Cardiac muscle cell (in vitro differentiated cells and primary cell): ENCODE data around the gene EZR. TPM values are rescaled to one million over a fixed set of nuclear protein-coding genes. Genes with fewer than 3 reads are reported as not detected.
A peak's percentile ranks its signal among the peaks of the same experiment; 100 is the strongest.
"Not testable (repeated sequence)": the region's sequence is repeated elsewhere in the genome, so short reads cannot be mapped to it uniquely, and the experiment has no call there.

Experiments used
- DNase-seq, 2 donors: peaks; one replicate each; pipeline versions ENCODE4 v3.0.0 to v3.0.0-alpha.2; 2010 to 2017; ENCODE audit warnings: low read depth in 1 of 2, low spot score in 1 of 2
- H3K27ac ChIP-seq: fragments of 200-600 bp; sonication (generic); 2 replicates; pipeline ENCODE4 v1.5.1; 2016
- H3K27me3 ChIP-seq: fragments of 200-600 bp; sonication (generic); 2 replicates; pipeline ENCODE4 v1.6.0; 2016; ENCODE audit warnings: control low read depth
- H3K36me3 ChIP-seq: fragments of 200-600 bp; sonication (generic); 2 replicates; pipeline ENCODE4 v1.5.1; 2016; ENCODE audit warnings: control low read depth
- H3K4me1 ChIP-seq: fragments of 200-600 bp; sonication (generic); 2 replicates; pipeline ENCODE4 v1.8.1; 2017; ENCODE audit warnings: low read depth, mild to moderate bottlenecking, mixed run types
- H3K4me3 ChIP-seq: fragments of 200-600 bp; sonication (generic); 2 replicates; pipeline ENCODE4 v1.5.1; 2016; ENCODE audit warnings: mild to moderate bottlenecking
- H3K9me3 ChIP-seq: fragments of 200-600 bp; sonication (generic); 2 replicates; pipeline ENCODE4 v1.5.1; 2017; ENCODE audit warnings: low read depth, mild to moderate bottlenecking, control low read depth
- CTCF ChIP-seq: IDR thresholded peaks from 2 replicates; pipeline ENCODE4 v1.5.1; 2012; ENCODE audit warnings: low read depth, mild to moderate bottlenecking, low read length
- polyA plus RNA-seq: library from polyadenylated mRNA; unstranded; fragments of >200 nt; fragmentation: Nextera tagmentation; extraction: Ambion mirVana; gene quantifications from 2 replicates; pipeline ENCODE4 v1.2.1, GENCODE V29; 2016
- total RNA-seq: library from RNA; depleted of rRNA; stranded (reverse); fragments of >200 nt; gene quantifications from 2 replicates; pipeline ENCODE4 v1.2.3, GENCODE V29; 2016

Gene EZR
- total and polyA plus RNA-seq, 2 experiments from 2014 or later, result 356 to 448 TPM

GRCh38 chr6:158826819-158827501 is 7.8 kb upstream of the EZR start:
- Histone ChIP-seq H3K4me1 (peaks cover 9% of the 10 kb centered on the region), H3K27me3 (no peaks in the 10 kb centered on the region), H3K36me3 (no peaks in the 10 kb centered on the region), H3K4me3 (no peak overlapping the region), H3K9me3 (no peaks in the 10 kb centered on the region), H3K27ac (peak overlapping the region; percentile 79)
- no peak for DNase-seq
- no peak for TF ChIP-seq CTCF

- no peak for TF ChIP-seq CTCF
- Histone ChIP-seq H3K27me3 (no peaks in the 10 kb centered on the region), H3K4me1 (peaks cover 9% of the 10 kb centered on the region), H3K4me3 (no peak overlapping the region), H3K9me3 (no peaks in the 10 kb centered on the region), H3K36me3 (no peaks in the 10 kb centered on the region), H3K27ac (peak overlapping the region; percentile 79)
- peak; percentile 42 to 83 for DNase-seq
Observed at GRCh38 chr6:158825951-158826306, 6.8 kb upstream of the EZR start.

- H3K36me3 ChIP-seq, result no peaks in the 10 kb centered on the region
- no peak overlapping the region for H3K4me3 ChIP-seq
- no peaks in the 10 kb centered on the region for H3K27me3 ChIP-seq
- no peaks in the 10 kb centered on the region for H3K9me3 ChIP-seq
- DNase-seq, result no peak
- H3K27ac ChIP-seq, result peak overlapping the region; percentile 79
- no peak for TF ChIP-seq CTCF
- H3K4me1 ChIP-seq, result peaks cover 9% of the 10 kb centered on the region
Observed at GRCh38 chr6:158825038-158825950, 6.1 kb upstream of the EZR start.

- not testable (repeated sequence) for H3K4me1 ChIP-seq, DNase-seq
Observed at GRCh38 chr6:158823616-158824015, 4.4 kb upstream of the EZR start.

GRCh38 chr6:158819977-158820622 is 932 bp upstream of the EZR start:
- no peak overlapping the region for H3K27ac ChIP-seq
- H3K4me1 ChIP-seq, result peaks cover 16% of the 10 kb centered on the region
- no peak for TF ChIP-seq CTCF
- H3K36me3 ChIP-seq, result no peaks in the 10 kb centered on the region
- no peak overlapping the region for H3K4me3 ChIP-seq
- H3K9me3 ChIP-seq, result no peaks in the 10 kb centered on the region
- no peaks in the 10 kb centered on the region for H3K27me3 ChIP-seq
- no peak for DNase-seq

More at GRCh38 chr6:158823616-158824015, 4.4 kb upstream of the EZR start:
- H3K4me3 ChIP-seq, H3K27ac ChIP-seq, H3K36me3 ChIP-seq, H3K9me3 ChIP-seq, H3K27me3 ChIP-seq: not testable (repeated sequence)
